ENCODE data around the gene NEAT1.

The NEAT1 gene

DNA sequence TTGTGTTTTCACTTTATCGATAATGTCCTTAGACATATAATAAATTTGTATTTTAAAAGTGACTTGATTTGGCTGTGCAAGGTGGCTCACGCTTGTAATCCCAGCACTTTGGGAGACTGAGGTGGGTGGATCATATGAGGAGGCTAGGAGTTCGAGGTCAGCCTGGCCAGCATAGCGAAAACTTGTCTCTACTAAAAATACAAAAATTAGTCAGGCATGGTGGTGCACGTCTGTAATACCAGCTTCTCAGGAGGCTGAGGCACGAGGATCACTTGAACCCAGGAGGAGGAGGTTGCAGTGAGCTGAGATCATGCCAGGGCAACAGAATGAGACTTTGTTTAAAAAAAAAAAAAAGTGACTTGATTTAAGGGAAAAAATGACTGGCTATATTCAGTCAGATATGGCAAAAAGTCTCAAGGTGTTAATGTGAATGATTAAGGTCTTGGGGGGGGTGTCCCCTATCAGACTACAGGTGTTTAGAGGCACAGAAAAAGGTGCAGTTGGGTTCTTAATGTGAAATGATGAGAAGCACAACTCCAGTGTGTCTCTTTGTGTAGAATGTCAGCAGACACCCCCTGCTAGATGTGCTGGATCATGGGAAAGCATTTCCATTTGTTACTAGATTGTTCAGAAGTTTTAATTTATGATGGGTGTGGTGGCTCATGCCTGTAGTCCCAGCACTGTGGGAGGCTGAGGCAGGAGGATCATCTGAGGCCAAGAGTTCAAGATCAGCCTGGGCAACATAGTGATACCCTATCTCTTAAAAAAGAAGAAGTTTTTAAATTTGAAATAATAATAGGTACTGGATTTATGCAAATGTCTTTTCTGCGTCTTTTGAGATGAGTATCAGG is 17.0 kb downstream of the NEAT1 start:
- peaks cover 20 to 95% (median 69%) of the 10 kb centered on the region in 5 donors for H3K36me3 ChIP-seq (ENCODE audit: control insufficient read depth in 5 of 5, insufficient read depth in 5 of 5, low read length in 5 of 5)
- no peaks in the 10 kb centered on the region for H3K9me3 ChIP-seq (ENCODE audit: control insufficient read depth in 5 of 5, low read length in 5 of 5)
- H3K4me3 ChIP-seq (ENCODE audit: low read depth in 1 of 5, low read length in 5 of 5) = peak overlapping the region in 1 of 5 donors; percentile 9
- H3K27me3 ChIP-seq (ENCODE audit: control insufficient read depth in 5 of 5, insufficient read depth in 4 of 5, low read length in 5 of 5) = no peaks in the 10 kb centered on the region
- no peak overlapping the region for H3K9ac ChIP-seq (ENCODE audit: low read length in 5 of 5)
- peaks cover 11 to 93% (median 90%) of the 10 kb centered on the region in 5 donors for H3K4me1 ChIP-seq (ENCODE audit: control insufficient read depth in 5 of 5, insufficient read depth in 5 of 5, low read length in 5 of 5)
- peak overlapping the region; percentile 73 for H3K27ac ChIP-seq (ENCODE audit: low read depth, low read length)

DNA sequence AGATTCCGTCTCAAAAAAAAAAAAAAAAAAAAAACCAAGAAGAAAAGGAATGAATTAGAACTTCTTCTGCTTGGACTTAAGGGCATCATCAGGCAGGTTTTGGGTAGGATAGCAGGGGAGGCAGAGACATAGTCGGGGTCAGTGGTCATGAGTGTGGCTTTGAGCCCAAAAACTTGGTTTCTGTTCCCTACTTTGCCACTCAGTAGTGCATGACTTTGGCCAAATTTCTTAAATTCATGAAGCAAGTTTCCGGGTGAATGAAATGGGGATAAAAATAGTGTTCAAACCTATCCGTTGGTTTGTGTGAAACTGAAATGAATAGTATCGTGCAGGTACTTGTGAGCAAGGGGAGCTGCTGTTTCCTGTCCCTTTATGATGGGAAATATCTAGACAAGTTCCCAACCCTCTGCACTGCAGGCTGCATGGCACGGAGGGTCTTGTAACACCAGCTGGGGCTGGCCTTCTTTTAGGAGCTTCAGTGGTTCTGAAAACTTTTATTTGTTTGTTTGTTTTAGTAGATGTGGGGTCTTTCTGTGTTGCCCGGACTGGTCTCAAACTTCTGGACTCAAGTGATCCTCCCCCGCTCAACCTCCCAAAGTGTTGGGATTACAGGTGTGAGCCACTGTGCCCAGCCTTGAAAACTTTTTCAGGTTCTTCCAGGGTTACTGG is 18.4 kb downstream of the NEAT1 start:
- Histone ChIP-seq H3K36me3 (ENCODE audit: control insufficient read depth in 5 of 5, insufficient read depth in 5 of 5, low read length in 5 of 5) (peaks cover 13 to 95% (median 68%) of the 10 kb centered on the region in 5 donors), H3K9ac (ENCODE audit: low read length in 5 of 5) (peak overlapping the region in 1 of 5 donors; percentile 39), H3K27me3 (ENCODE audit: control insufficient read depth in 5 of 5, insufficient read depth in 4 of 5, low read length in 5 of 5) (no peaks in the 10 kb centered on the region), H3K4me3 (ENCODE audit: low read depth in 1 of 5, low read length in 5 of 5) (peak overlapping the region in 1 of 5 donors; percentile 22), H3K9me3 (ENCODE audit: control insufficient read depth in 5 of 5, low read length in 5 of 5) (no peaks in the 10 kb centered on the region), H3K4me1 (ENCODE audit: control insufficient read depth in 5 of 5, insufficient read depth in 5 of 5, low read length in 5 of 5) (peaks cover 7 to 91% (median 89%) of the 10 kb centered on the region in 5 donors), H3K27ac (ENCODE audit: low read depth, low read length) (peak overlapping the region; percentile 73)

DNA sequence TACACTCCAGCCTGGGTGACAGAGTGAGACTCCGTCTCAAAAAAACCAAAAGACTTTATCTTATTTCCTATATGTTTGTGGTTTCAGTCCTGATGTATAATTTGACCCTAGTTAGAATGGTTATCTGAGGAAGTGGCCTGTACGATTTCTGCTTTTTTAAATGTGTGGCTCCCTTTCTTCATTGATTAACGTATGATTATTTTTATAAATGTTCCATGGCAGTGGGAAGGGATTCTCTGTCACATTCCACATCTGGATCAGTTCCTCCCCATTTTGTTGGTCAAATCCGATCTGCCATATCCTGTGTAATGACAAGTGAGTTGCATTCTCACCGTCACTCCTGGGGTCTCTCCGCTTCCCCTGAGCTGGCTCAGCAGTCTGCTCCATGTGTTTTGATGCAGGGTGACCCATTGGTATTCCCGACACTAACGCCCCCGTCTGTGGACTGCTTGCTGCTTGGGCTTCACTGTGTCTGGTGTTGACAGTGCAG is 20.3 kb downstream of the NEAT1 start:
- H3K27ac ChIP-seq (ENCODE audit: low read depth, low read length) = peak overlapping the region; percentile 73
- H3K4me1 ChIP-seq (ENCODE audit: control insufficient read depth in 5 of 5, insufficient read depth in 5 of 5, low read length in 5 of 5) = peaks cover 4 to 86% (median 73%) of the 10 kb centered on the region in 5 donors
- H3K36me3 ChIP-seq (ENCODE audit: control insufficient read depth in 5 of 5, insufficient read depth in 5 of 5, low read length in 5 of 5) = peaks cover 9 to 88% (median 59%) of the 10 kb centered on the region in 5 donors

DNA sequence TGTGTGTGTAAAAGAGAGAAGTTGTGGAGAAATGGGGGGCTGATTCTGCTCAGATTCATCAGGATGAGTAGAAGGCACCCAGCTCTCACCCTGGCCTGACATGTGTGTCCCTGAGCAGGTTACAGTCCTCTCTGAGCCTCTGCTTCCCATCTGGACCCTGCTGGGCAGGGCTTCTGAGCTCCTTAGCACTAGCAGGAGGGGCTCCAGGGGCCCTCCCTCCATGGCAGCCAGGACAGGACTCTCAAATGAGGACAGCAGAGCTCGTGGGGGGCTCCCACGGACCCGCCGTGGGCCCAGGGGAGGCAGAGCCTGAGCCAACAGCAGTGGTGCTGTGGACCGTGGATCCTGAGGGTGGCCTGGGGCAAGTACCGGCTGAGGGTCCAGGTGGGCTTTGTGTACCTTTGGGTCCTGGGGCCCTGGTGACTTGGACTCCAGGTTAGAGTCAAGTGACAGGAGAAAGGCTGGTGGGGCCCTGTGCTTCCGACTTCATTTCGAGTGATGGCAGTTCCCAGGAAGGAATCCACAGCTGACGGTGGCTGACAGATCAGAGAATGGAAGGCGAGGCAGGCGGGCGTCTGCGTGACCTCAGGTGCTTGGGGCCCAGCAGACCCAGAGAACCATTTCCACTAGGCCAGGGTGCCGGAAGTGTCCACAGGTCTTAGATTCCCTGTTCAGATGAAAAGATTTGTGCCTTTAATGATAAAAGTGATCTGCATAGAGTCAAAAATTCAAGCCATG is 21.9 kb downstream of the NEAT1 start:
- Histone ChIP-seq H3K9ac (ENCODE audit: low read length in 5 of 5) (peak overlapping the region in 1 of 5 donors; percentile 13), H3K4me1 (ENCODE audit: control insufficient read depth in 5 of 5, insufficient read depth in 5 of 5, low read length in 5 of 5) (peaks cover 4 to 72% (median 59%) of the 10 kb centered on the region in 5 donors), H3K27ac (ENCODE audit: low read depth, low read length) (peak overlapping the region; percentile 73), H3K4me3 (ENCODE audit: low read depth in 1 of 5, low read length in 5 of 5) (no peak overlapping the region), H3K27me3 (ENCODE audit: control insufficient read depth in 5 of 5, insufficient read depth in 4 of 5, low read length in 5 of 5) (no peaks in the 10 kb centered on the region), H3K36me3 (ENCODE audit: control insufficient read depth in 5 of 5, insufficient read depth in 5 of 5, low read length in 5 of 5) (peaks cover 0 to 72% (median 49%) of the 10 kb centered on the region in 5 donors), H3K9me3 (ENCODE audit: control insufficient read depth in 5 of 5, low read length in 5 of 5) (no peaks in the 10 kb centered on the region)

More for the DNA sequence above, 20.3 kb downstream of the NEAT1 start:
- Histone ChIP-seq H3K9me3 (ENCODE audit: control insufficient read depth in 5 of 5, low read length in 5 of 5) (no peaks in the 10 kb centered on the region), H3K4me3 (ENCODE audit: low read depth in 1 of 5, low read length in 5 of 5) (peak overlapping the region in 2 of 5 donors; percentile 19 to 30), H3K27me3 (ENCODE audit: control insufficient read depth in 5 of 5, insufficient read depth in 4 of 5, low read length in 5 of 5) (no peaks in the 10 kb centered on the region), H3K9ac (ENCODE audit: low read length in 5 of 5) (no peak overlapping the region)

DNA sequence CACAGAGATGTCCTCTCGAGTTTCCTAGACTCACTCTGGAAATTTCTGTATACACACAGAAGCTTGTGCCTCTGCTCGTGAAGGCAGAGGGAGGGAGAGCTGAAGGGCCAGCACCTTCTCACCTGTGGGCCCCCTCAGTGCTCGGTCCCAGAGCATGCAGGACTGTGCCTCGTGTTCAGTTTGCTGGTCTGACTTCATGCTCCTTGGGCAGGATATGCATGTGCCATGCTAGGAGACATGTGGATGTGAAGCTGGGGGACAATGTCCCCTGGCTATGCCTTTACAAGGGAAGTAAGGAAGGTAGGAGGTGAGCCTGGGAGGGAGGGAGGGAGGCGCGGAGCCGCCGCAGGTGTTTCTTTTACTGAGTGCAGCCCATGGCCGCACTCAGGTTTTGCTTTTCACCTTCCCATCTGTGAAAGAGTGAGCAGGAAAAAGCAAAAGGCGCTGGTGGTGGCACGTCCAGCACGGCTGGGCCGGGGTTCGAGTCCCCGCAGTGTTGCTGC is 22.6 kb downstream of the NEAT1 start:
- peaks cover 0 to 66% (median 49%) of the 10 kb centered on the region in 5 donors for H3K36me3 ChIP-seq (ENCODE audit: control insufficient read depth in 5 of 5, insufficient read depth in 5 of 5, low read length in 5 of 5)
- no peak overlapping the region for H3K9ac ChIP-seq (ENCODE audit: low read length in 5 of 5)
- peak overlapping the region; percentile 73 for H3K27ac ChIP-seq (ENCODE audit: low read depth, low read length)

DNA sequence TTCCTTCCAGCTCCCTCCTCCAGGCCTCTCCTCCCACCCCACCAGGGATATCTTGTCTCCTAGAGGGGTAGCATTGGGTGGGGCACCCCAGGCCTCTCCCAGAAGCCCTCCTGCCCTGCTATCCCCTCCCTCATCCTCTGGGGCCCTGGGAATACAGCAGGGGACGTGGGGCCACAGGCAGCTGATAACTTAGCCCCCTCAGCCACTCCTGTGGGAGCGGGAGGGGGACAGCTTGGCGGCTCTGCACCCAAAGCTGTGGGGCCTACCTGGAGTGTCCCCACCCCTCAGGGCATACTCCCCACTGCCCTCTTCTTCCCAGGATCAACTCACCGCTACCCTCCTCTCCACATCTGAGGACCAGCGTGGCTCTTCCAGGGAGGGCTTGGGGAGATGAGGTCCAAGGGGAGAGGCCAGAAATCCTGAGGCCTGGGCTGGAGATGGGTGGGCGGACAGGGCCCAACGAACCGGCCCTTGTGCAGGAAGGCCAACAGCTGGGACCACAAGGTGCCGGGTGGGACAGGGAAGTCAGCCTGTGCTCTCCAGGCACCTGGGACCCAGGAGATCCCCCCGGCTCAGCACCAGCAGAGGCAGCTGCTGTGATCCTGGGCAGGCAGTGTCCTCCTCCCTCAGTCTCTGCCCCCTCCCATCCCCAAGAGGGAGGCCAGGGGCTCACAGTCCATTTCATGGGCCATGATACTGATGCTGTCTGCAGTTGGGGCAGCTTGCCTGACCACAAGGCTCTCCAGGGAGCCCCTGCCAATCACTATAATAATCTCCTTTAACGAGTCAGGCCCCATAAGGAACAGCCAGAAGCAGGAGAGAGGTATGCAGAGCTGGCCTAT is 23.2 kb downstream of the NEAT1 start:
- Histone ChIP-seq H3K4me3 (ENCODE audit: low read depth in 1 of 5, low read length in 5 of 5) (no peak overlapping the region), H3K27me3 (ENCODE audit: control insufficient read depth in 5 of 5, insufficient read depth in 4 of 5, low read length in 5 of 5) (no peaks in the 10 kb centered on the region), H3K4me1 (ENCODE audit: control insufficient read depth in 5 of 5, insufficient read depth in 5 of 5, low read length in 5 of 5) (peaks cover 4 to 59% (median 48%) of the 10 kb centered on the region in 5 donors), H3K27ac (ENCODE audit: low read depth, low read length) (peak overlapping the region; percentile 73), H3K9me3 (ENCODE audit: control insufficient read depth in 5 of 5, low read length in 5 of 5) (no peaks in the 10 kb centered on the region), H3K9ac (ENCODE audit: low read length in 5 of 5) (no peak overlapping the region), H3K36me3 (ENCODE audit: control insufficient read depth in 5 of 5, insufficient read depth in 5 of 5, low read length in 5 of 5) (peaks cover 0 to 60% (median 49%) of the 10 kb centered on the region in 5 donors)

More for the DNA sequence above, 22.6 kb downstream of the NEAT1 start:
- Histone ChIP-seq H3K4me1 (ENCODE audit: control insufficient read depth in 5 of 5, insufficient read depth in 5 of 5, low read length in 5 of 5) (peaks cover 4 to 65% (median 53%) of the 10 kb centered on the region in 5 donors), H3K9me3 (ENCODE audit: control insufficient read depth in 5 of 5, low read length in 5 of 5) (no peaks in the 10 kb centered on the region), H3K4me3 (ENCODE audit: low read depth in 1 of 5, low read length in 5 of 5) (no peak overlapping the region), H3K27me3 (ENCODE audit: control insufficient read depth in 5 of 5, insufficient read depth in 4 of 5, low read length in 5 of 5) (no peaks in the 10 kb centered on the region)

DNA sequence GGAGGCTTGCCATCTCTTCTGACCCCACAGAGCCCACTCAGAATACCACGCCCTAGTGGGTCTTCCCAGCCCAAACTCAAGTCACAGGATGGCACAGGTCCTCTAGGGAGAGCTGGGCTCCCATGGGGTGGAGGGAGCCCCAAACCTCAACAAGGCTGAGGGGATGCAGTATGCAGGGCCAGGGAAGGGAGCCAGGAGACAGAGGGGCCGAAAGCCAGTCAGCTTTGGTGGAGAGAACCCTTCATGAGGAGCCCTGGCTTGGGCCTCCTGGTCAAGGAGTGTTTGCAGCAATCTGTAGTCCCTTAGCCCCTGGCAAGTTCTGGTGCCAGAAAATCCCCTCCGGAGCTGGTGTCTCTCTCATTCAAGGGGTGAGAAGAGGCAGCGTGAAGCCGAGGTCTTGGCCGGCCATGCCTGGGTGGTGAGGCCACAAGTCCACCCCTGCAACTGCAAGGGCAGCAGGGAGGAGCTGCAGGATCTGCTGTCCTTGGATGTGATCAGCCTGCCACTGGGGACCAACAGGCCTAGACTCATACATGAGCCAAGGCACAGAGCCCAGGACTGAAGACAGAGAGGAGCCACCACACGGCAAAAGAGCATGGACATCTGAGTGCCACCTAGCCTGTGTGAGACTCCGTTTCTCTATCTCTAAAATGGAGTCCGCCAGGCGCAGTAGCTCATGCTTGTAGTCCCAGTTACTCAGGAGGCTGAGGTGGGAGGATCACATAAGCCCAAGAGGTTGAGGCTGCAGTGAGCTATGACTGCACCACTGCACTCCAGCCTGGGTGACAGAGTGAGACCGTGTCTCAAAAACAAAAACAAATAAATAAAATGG is 24.1 kb downstream of the NEAT1 start:
- Histone ChIP-seq H3K36me3 (ENCODE audit: control insufficient read depth in 5 of 5, insufficient read depth in 5 of 5, low read length in 5 of 5) (peaks cover 0 to 53% (median 46%) of the 10 kb centered on the region in 5 donors), H3K27ac (ENCODE audit: low read depth, low read length) (peak overlapping the region; percentile 57), H3K27me3 (ENCODE audit: control insufficient read depth in 5 of 5, insufficient read depth in 4 of 5, low read length in 5 of 5) (no peaks in the 10 kb centered on the region), H3K4me1 (ENCODE audit: control insufficient read depth in 5 of 5, insufficient read depth in 5 of 5, low read length in 5 of 5) (peaks cover 4 to 52% (median 40%) of the 10 kb centered on the region in 5 donors), H3K9me3 (ENCODE audit: control insufficient read depth in 5 of 5, low read length in 5 of 5) (no peaks in the 10 kb centered on the region), H3K9ac (ENCODE audit: low read length in 5 of 5) (no peak overlapping the region), H3K4me3 (ENCODE audit: low read depth in 1 of 5, low read length in 5 of 5) (no peak overlapping the region)

DNA sequence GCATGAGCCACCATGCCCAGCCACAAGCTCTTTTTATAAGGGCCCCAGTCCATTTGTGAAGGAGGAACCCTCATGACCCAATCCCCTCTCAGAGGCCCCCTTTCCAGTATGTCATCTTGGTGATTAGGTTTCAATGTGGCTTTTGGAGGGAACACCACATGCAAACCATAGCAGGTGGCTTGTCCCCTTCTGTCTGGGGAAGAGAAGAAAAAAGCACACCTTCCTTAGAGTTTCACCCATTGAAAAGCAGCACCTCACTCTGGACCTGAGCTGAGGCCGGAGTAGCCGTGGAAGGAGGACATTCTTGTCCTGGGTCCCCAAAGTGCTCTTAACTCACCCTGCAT is 25.4 kb downstream of the NEAT1 start:
- H3K4me1 ChIP-seq (ENCODE audit: control insufficient read depth in 5 of 5, insufficient read depth in 5 of 5, low read length in 5 of 5) = peaks cover 3 to 46% (median 36%) of the 10 kb centered on the region in 5 donors
- no peak overlapping the region for H3K4me3 ChIP-seq (ENCODE audit: low read depth in 1 of 5, low read length in 5 of 5)
- H3K9me3 ChIP-seq (ENCODE audit: control insufficient read depth in 5 of 5, low read length in 5 of 5) = no peaks in the 10 kb centered on the region
- H3K9ac ChIP-seq (ENCODE audit: low read length in 5 of 5) = no peak overlapping the region
- peak overlapping the region; percentile 65 for H3K27ac ChIP-seq (ENCODE audit: low read depth, low read length)
- peaks cover 0 to 40% (median 36%) of the 10 kb centered on the region in 5 donors for H3K36me3 ChIP-seq (ENCODE audit: control insufficient read depth in 5 of 5, insufficient read depth in 5 of 5, low read length in 5 of 5)
- no peaks in the 10 kb centered on the region for H3K27me3 ChIP-seq (ENCODE audit: control insufficient read depth in 5 of 5, insufficient read depth in 4 of 5, low read length in 5 of 5)
